ENCODE measurements around the gene HGF. TPM values are rescaled to one million over a fixed set of nuclear protein-coding genes. Genes with fewer than 3 reads are reported as not detected.

HGF gene
- total and polyA plus RNA-seq, 7 donors, result 0.46 to 27.2 (median 4.6) TPM

DNA sequence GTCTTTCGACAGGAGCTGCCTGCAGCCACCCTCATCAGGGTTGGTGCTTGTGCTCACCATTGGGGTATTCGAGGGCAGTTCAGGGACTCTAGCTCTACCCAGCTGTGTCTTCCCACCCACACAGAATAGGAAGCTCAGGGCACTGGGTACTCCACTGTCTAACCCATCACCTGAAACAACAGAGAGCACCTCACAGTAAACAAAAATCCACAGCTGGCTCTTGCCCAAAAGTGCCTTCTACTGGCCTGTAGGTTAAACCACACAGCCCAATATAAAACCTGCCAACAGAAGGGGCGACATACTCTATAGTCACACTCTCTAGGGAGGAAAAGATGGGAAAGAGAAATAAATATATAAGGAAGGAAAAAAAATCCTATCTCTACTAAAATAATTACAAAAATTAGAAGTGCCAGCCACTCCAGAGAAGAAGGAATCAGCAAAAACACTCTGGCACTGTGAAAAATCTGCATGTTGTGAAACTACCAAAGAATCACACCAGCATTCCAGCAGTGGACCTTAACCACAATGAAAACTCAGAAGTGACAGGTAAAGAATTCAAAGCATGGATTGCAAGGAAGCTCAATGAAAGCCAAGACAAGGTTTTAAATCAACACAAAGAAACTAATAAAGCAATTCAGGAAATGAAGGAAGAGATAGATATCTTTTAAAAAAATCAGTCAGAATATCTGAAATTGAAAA lies 110.0 kb downstream of the HGF start:
- Histone ChIP-seq H3K4me3 (no peak overlapping the region), H3K27me3 (no peaks in the 10 kb centered on the region), H3K4me1 (no peaks in the 10 kb centered on the region), H3K36me3 (no peaks in the 10 kb centered on the region), H3K9me3 (no peaks in the 10 kb centered on the region), H3K27ac (no peak overlapping the region)
- TF ChIP-seq POLR2AphosphoS5 (IDR thresholded peaks at IDR 0.05) (no peak), POLR2A (IDR thresholded peaks at IDR 0.05) (no peak), EP300 (IDR thresholded peaks at IDR 0.05) (no peak)
- TF ChIP-seq, protein P1, sequence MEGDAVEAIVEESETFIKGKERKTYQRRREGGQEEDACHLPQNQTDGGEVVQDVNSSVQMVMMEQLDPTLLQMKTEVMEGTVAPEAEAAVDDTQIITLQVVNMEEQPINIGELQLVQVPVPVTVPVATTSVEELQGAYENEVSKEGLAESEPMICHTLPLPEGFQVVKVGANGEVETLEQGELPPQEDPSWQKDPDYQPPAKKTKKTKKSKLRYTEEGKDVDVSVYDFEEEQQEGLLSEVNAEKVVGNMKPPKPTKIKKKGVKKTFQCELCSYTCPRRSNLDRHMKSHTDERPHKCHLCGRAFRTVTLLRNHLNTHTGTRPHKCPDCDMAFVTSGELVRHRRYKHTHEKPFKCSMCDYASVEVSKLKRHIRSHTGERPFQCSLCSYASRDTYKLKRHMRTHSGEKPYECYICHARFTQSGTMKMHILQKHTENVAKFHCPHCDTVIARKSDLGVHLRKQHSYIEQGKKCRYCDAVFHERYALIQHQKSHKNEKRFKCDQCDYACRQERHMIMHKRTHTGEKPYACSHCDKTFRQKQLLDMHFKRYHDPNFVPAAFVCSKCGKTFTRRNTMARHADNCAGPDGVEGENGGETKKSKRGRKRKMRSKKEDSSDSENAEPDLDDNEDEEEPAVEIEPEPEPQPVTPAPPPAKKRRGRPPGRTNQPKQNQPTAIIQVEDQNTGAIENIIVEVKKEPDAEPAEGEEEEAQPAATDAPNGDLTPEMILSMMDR (IDR thresholded peaks at IDR 0.05), result no peak
- intact Hi-C loops (cut with DNase I), result no loop called here
- no peak for DNase-seq
- WGBS, 2 donors, result 87 to 89% methylated on average over 3 of the region's 3 CpGs

GRCh38 chr7:81657551-81657950 lies 112.3 kb downstream of the HGF start:
- no peaks in the 10 kb centered on the region for H3K4me1 ChIP-seq
- intact Hi-C loops (cut with DNase I), result no loop called here

DNA sequence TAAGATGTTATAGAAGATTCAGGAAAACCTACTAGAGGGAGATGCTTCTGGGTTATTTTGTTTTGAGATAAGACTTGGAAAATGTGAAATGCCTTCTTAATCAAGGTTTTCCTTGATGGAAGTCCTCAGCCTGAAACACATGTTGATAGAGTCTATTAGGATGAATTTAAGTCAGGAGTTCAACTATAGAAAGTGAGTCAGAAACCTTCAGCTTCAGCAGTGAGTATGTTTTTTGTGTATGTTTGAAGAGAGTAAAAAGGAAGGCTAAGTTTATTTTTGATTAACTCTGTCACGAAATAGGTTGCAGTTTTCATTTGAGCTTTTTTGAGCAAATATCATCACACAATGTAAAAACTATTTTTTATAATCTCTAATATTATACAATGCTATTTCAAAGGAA lies 114.6 kb downstream of the HGF start:
- Histone ChIP-seq H3K27ac (no peak overlapping the region), H3K4me1 (no peaks in the 10 kb centered on the region), H3K9me3 (peaks cover 0 to 12% (median 0%) of the 10 kb centered on the region in 4 donors), H3K4me3 (no peak overlapping the region), H3K36me3 (no peaks in the 10 kb centered on the region), H3K27me3 (no peaks in the 10 kb centered on the region)
- 42 to 70% methylated on average over 1 of the region's 1 CpG for WGBS, 2 donors
- no peak for TF ChIP-seq EP300 (IDR thresholded peaks at IDR 0.05)
- TF ChIP-seq POLR2A (IDR thresholded peaks at IDR 0.05), result no peak
- TF ChIP-seq POLR2AphosphoS5 (IDR thresholded peaks at IDR 0.05), result no peak
- TF ChIP-seq, protein P1 (IDR thresholded peaks at IDR 0.05), result no peak
- intact Hi-C loops (cut with DNase I), result no loop called here
- no peak for DNase-seq

More at GRCh38 chr7:81657551-81657950, 112.3 kb downstream of the HGF start:
- Histone ChIP-seq H3K27me3 (no peaks in the 10 kb centered on the region), H3K27ac (no peak overlapping the region), H3K36me3 (no peaks in the 10 kb centered on the region), H3K4me3 (no peak overlapping the region), H3K9me3 (peaks cover 0 to 5% (median 0%) of the 10 kb centered on the region in 4 donors)
- no peak for TF ChIP-seq EP300 (IDR thresholded peaks at IDR 0.05)
- TF ChIP-seq, protein P1 (IDR thresholded peaks at IDR 0.05), result no peak
- no peak for TF ChIP-seq POLR2AphosphoS5 (IDR thresholded peaks at IDR 0.05)
- TF ChIP-seq POLR2A (IDR thresholded peaks at IDR 0.05), result no peak
- no peak for DNase-seq

GRCh38 chr7:81652225-81652624 lies 117.6 kb downstream of the HGF start:
- H3K9me3 ChIP-seq, result peaks cover 0 to 12% (median 0%) of the 10 kb centered on the region in 4 donors
- no peak overlapping the region for H3K4me3 ChIP-seq
- H3K27ac ChIP-seq, result no peak overlapping the region
- DNase-seq, result no peak
- H3K4me1 ChIP-seq, result no peaks in the 10 kb centered on the region
- TF ChIP-seq, protein P1 (IDR thresholded peaks at IDR 0.05), result no peak
- TF ChIP-seq EP300 (IDR thresholded peaks at IDR 0.05) (no peak), POLR2A (IDR thresholded peaks at IDR 0.05) (no peak), POLR2AphosphoS5 (IDR thresholded peaks at IDR 0.05) (no peak)
- H3K27me3 ChIP-seq, result no peaks in the 10 kb centered on the region
- intact Hi-C loops (cut with DNase I), result no loop called here
- H3K36me3 ChIP-seq, result no peaks in the 10 kb centered on the region
- 90% methylated on average over 1 of the region's 1 CpG for WGBS, 2 donors

Measured in sigmoid colon (tissue), 7 donors.